ENCODE data around the gene CAMK1. TPM values are rescaled to one million over a fixed set of nuclear protein-coding genes. Genes with fewer than 3 reads are reported as not detected.

CAMK1 gene
- total and polyA plus RNA-seq, 9 of the 15 experiments (the other 6 are each of a cell fraction or from before 2014, with no cell fraction given) = 0.23 to 10.7 (median 6.0) TPM

DNA sequence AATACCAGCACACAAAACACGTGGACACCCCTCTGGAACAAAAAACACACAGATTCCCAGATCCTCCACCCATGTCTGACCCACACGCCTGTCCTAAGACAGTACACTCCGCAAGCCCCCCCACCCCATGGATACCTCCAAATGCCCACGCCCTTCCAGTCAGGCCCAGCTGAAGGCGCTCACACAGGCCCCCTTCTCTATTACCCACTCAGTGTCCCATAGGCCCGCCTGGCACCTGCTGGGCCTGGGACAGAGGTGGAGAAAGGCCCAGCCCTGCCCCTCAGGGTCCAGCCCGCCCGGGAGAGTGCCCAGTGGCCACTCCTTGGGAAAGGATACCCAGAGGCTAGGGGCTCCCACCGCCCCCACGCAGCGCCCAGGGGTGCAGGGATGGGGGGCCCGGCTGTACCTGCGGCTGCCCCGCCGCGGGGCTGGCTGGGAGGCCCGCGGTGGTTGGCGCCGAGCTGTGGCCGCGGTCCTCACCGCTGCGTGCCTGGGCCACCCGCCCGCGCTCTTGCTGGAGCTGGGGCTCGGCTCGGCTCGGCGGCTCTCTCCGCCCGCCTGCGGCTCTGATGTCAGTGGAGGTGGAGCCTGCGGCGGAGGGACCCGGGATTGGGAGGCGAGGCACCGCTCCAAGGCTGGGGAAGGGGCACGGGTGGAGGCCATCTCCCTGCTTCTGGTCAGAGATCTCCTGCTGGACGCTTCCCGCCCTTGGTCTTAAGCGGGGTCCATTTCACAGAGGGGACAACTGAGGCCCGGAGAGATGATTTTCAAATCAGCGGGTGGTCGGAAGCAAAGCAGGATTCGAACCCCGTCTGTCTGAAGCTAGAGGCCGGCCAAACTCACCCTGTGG, at the start of gene CAMK1 (continued):
- TF ChIP-seq, protein P1, sequence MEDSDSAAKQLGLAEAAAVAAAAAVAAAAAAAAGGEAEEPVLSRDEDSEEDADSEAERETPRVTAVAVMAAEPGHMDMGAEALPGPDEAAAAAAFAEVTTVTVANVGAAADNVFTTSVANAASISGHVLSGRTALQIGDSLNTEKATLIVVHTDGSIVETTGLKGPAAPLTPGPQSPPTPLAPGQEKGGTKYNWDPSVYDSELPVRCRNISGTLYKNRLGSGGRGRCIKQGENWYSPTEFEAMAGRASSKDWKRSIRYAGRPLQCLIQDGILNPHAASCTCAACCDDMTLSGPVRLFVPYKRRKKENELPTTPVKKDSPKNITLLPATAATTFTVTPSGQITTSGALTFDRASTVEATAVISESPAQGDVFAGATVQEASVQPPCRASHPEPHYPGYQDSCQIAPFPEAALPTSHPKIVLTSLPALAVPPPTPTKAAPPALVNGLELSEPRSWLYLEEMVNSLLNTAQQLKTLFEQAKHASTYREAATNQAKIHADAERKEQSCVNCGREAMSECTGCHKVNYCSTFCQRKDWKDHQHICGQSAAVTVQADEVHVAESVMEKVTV (CRISPR knock-in tag; IDR thresholded peaks at IDR 0.05) = no peak
- TF ChIP-seq SNRNP70 (optimal IDR thresholded peaks at IDR 0.05; ENCODE audit: low read depth, low read length) = no peak
- TF ChIP-seq DMBX1 (CRISPR knock-in tag; IDR thresholded peaks at IDR 0.05; ENCODE audit: borderline replicate concordance) = no peak
- no peak for TF ChIP-seq PKNOX1 (IDR thresholded peaks at IDR 0.05)
- TF ChIP-seq HNRNPLL (IDR thresholded peaks at IDR 0.05; ENCODE audit: low read depth, low read length, poor library complexity, severe bottlenecking) = no peak
- TF ChIP-seq, protein P2, sequence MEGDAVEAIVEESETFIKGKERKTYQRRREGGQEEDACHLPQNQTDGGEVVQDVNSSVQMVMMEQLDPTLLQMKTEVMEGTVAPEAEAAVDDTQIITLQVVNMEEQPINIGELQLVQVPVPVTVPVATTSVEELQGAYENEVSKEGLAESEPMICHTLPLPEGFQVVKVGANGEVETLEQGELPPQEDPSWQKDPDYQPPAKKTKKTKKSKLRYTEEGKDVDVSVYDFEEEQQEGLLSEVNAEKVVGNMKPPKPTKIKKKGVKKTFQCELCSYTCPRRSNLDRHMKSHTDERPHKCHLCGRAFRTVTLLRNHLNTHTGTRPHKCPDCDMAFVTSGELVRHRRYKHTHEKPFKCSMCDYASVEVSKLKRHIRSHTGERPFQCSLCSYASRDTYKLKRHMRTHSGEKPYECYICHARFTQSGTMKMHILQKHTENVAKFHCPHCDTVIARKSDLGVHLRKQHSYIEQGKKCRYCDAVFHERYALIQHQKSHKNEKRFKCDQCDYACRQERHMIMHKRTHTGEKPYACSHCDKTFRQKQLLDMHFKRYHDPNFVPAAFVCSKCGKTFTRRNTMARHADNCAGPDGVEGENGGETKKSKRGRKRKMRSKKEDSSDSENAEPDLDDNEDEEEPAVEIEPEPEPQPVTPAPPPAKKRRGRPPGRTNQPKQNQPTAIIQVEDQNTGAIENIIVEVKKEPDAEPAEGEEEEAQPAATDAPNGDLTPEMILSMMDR (IDR thresholded peaks at IDR 0.05 in 2 of 3, conservative IDR thresholded peaks at IDR 0.05 in 1 of 3; ENCODE audit: insufficient read depth in 2 of 3, low read depth in 1 of 3, low read length in 3 of 3) = no peak
- no peak for TF ChIP-seq HMG20B (CRISPR knock-in tag; IDR thresholded peaks at IDR 0.05)
- TF ChIP-seq, protein P3, sequence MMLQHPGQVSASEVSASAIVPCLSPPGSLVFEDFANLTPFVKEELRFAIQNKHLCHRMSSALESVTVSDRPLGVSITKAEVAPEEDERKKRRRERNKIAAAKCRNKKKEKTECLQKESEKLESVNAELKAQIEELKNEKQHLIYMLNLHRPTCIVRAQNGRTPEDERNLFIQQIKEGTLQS (IDR thresholded peaks at IDR 0.05) = no peak
- TF ChIP-seq, protein P3 (CRISPR knock-in tag; conservative IDR thresholded peaks at IDR 0.05) = no peak
- TF ChIP-seq SRSF7 (optimal IDR thresholded peaks at IDR 0.05; ENCODE audit: low read depth, low read length) = no peak
- no peak for TF ChIP-seq U2AF2 (optimal IDR thresholded peaks at IDR 0.05; ENCODE audit: low read depth, low read length)
- no peak for TF ChIP-seq ZNF561 (CRISPR knock-in tag; conservative IDR thresholded peaks at IDR 0.05)
- TF ChIP-seq TRIM24 (IDR thresholded peaks at IDR 0.05) = no peak
- no peak for TF ChIP-seq SETDB1 (IDR thresholded peaks at IDR 0.05; ENCODE audit: low read length)
- no peak for TF ChIP-seq DNMT1 (IDR thresholded peaks at IDR 0.05)
- TF ChIP-seq ZNF274 (IDR thresholded peaks at IDR 0.05; ENCODE audit: borderline replicate concordance, low read depth, low read length) = no peak
- no peak for TF ChIP-seq MECOM (CRISPR knock-in tag; IDR thresholded peaks at IDR 0.05)
- TF ChIP-seq ZNF699 (CRISPR knock-in tag; IDR thresholded peaks at IDR 0.05; ENCODE audit: insufficient replicate concordance) = no peak
- TF ChIP-seq HDGF (IDR thresholded peaks at IDR 0.05) = no peak
- TF ChIP-seq ZNF77 (CRISPR knock-in tag; IDR thresholded peaks at IDR 0.05) = no peak
- TF ChIP-seq SRSF3 (IDR thresholded peaks at IDR 0.05; ENCODE audit: insufficient read depth, low read length) = no peak
